H1 (cell line): Measurements from ENCODE around the gene MAPK14. TPM values are rescaled to one million over a fixed set of nuclear protein-coding genes. Genes with fewer than 3 reads are reported as not detected.

ENCODE experiments used
- CTCF ChIA-PET: fragments of 300-600 bp; sonication (Branson Sonifier 250); formaldehyde crosslinking; loops from one replicate; lab custom pipeline; 2021; ENCODE audit not compliant: partially characterized antibody; lab: Charles Lee
- POLR2A ChIA-PET: fragments of 300-600 bp; sonication (Branson Sonifier 250); formaldehyde crosslinking; loops from one replicate; lab custom pipeline; 2021; ENCODE audit warnings: inconsistent platforms; ENCODE audit not compliant: partially characterized antibody; lab: Charles Lee
- DNase-seq, 2 experiments: peaks; one replicate each; pipeline versions ENCODE4 v3.0.0 to v3.0.0-alpha.2; 2010 to 2022; ENCODE audit warnings: low spot score in 2 of 2, low read depth in 1 of 2, mixed read lengths in 1 of 2
- FAIRE-seq: peaks from 2 replicates; lab custom pipeline; 2011; peaks lifted over from hg19 to GRCh38; lab: Jason Lieb, UNC
- H2AFZ ChIP-seq: 2 replicates; pipeline ENCODE4 v1.8.1; 2012; ENCODE audit warnings: low read length, inconsistent platforms
- H2AK5ac ChIP-seq: 2 replicates; pipeline ENCODE4 v1.6.1; 2013; ENCODE audit warnings: low read depth, low read length
- H2BK120ac ChIP-seq: replicated peaks from 2 replicates; pipeline ENCODE3; 2013; ENCODE audit warnings: low read depth, low read length, inconsistent platforms
- H2BK12ac ChIP-seq: 2 replicates; pipeline ENCODE4 v1.6.1; 2013; ENCODE audit warnings: low read depth, low read length
- H2BK15ac ChIP-seq: 2 replicates; pipeline ENCODE4 v1.6.1; 2013; ENCODE audit warnings: low read length
- H2BK20ac ChIP-seq: 2 replicates; pipeline ENCODE4 v1.6.1; 2013; ENCODE audit warnings: low read length
- H2BK5ac ChIP-seq: 2 replicates; pipeline ENCODE4 v1.6.1; 2013; ENCODE audit warnings: low read depth, low read length
- H3K14ac ChIP-seq: 2 replicates; pipeline ENCODE4 v1.6.1; 2013; ENCODE audit warnings: inconsistent platforms; ENCODE audit not compliant: insufficient read length
- H3K18ac ChIP-seq: 2 replicates; pipeline ENCODE4 v1.6.1; 2013; ENCODE audit warnings: low read length; ENCODE audit errors: extremely low read depth
- H3K23ac ChIP-seq: 2 replicates; pipeline ENCODE4 v1.6.1; 2013; ENCODE audit warnings: inconsistent platforms; ENCODE audit not compliant: insufficient read length
- H3K23me2 ChIP-seq: 2 replicates; pipeline ENCODE4 v1.6.1; 2013; ENCODE audit warnings: low read depth, low read length
- H3K27ac ChIP-seq: 2 replicates; pipeline ENCODE4 v1.6.1; 2011; ENCODE audit warnings: low read depth, low read length, inconsistent platforms
- H3K27me3 ChIP-seq, 4 experiments: replicated peaks in 1 of 4; 1 replicate in 1 of 4; 2 replicates in 3 of 4; pipeline versions ENCODE4 v1.6.1 to v1.8.1; 2011 to 2013; ENCODE audit warnings: low read length in 3 of 4, mild to moderate bottlenecking in 3 of 4, inconsistent platforms in 2 of 4, mixed read lengths in 2 of 4, moderate library complexity in 1 of 4; ENCODE audit not compliant: control insufficient read depth in 3 of 4, insufficient read depth in 3 of 4; ENCODE audit errors: extremely low read depth in 1 of 4
- H3K36me3 ChIP-seq, 4 experiments: 2 replicates each; pipeline versions ENCODE4 v1.6.1 to v1.8.1; 2011 to 2013; ENCODE audit warnings: mild to moderate bottlenecking in 4 of 4, low read length in 3 of 4, moderate library complexity in 2 of 4, control low read depth in 1 of 4, inconsistent platforms in 1 of 4; ENCODE audit not compliant: insufficient read depth in 4 of 4, control insufficient read depth in 2 of 4
- H3K4ac ChIP-seq: replicated peaks from 2 replicates; pipeline ENCODE3; 2013; ENCODE audit warnings: low read length, low read depth, mixed read lengths, inconsistent platforms; ENCODE audit not compliant: insufficient read length
- H3K4me1 ChIP-seq, 4 experiments: replicated peaks in 1 of 4; 1 replicate in 1 of 4; 2 replicates in 3 of 4; pipeline versions ENCODE4 v1.6.1 to v1.8.1; 2011 to 2013; ENCODE audit warnings: low read length in 3 of 4, inconsistent platforms in 2 of 4, mixed read lengths in 1 of 4; ENCODE audit not compliant: insufficient read depth in 4 of 4, control insufficient read depth in 3 of 4
- H3K4me2 ChIP-seq, 2 experiments: 2 replicates each; pipeline versions ENCODE4 v1.6.1 to v1.8.1; 2011 to 2013; ENCODE audit warnings: low read depth in 2 of 2, low read length in 2 of 2, control low read depth in 1 of 2, inconsistent platforms in 1 of 2, mild to moderate bottlenecking in 1 of 2; ENCODE audit not compliant: insufficient read depth in 1 of 2
- H3K4me3 ChIP-seq, 4 experiments: fragments of 200-600, 300-600 bp in 1 of 4; sonication (generic), shearing (Covaris generic), sonication (Bioruptor Twin) in 1 of 4; 2 replicates each; pipeline versions ENCODE4 v1.5.1 to v1.8.1; 2011 to 2016; ENCODE audit warnings: low read length in 4 of 4, low read depth in 3 of 4, control low read depth in 2 of 4, inconsistent platforms in 2 of 4, mild to moderate bottlenecking in 2 of 4, mixed read lengths in 1 of 4, moderate library complexity in 1 of 4; ENCODE audit not compliant: insufficient read depth in 2 of 4; ENCODE audit errors: extremely low read depth in 1 of 4
- H3K56ac ChIP-seq: replicated peaks from 2 replicates; pipeline ENCODE3; 2013; ENCODE audit warnings: low read depth, mild to moderate bottlenecking, mixed read lengths, low read length, inconsistent platforms; ENCODE audit not compliant: insufficient read length
- H3K79me1 ChIP-seq: 2 replicates; pipeline ENCODE4 v1.6.1; 2013; ENCODE audit warnings: low read depth, low read length, control low read depth
- H3K79me2 ChIP-seq, 2 experiments: 2 replicates each; pipeline versions ENCODE4 v1.6.1 to v1.8.1; 2012 to 2013; ENCODE audit warnings: low read length in 2 of 2, mild to moderate bottlenecking in 2 of 2, inconsistent platforms in 1 of 2; ENCODE audit not compliant: insufficient read depth in 2 of 2, control insufficient read depth in 1 of 2
- H3K9ac ChIP-seq, 4 experiments: replicated peaks in 1 of 4; 1 replicate in 1 of 4; 2 replicates in 3 of 4; pipeline versions ENCODE4 v1.6.1 to v1.8.1; 2011 to 2013; ENCODE audit warnings: low read depth in 3 of 4, low read length in 3 of 4, control low read depth in 2 of 4, mild to moderate bottlenecking in 2 of 4, moderate library complexity in 2 of 4, inconsistent platforms in 1 of 4; ENCODE audit errors: extremely low read depth in 1 of 4
- H3K9me3 ChIP-seq, 2 experiments: 2 replicates each; pipeline versions ENCODE4 v1.6.1 to v1.8.1; 2012 to 2013; ENCODE audit warnings: mild to moderate bottlenecking in 2 of 2, moderate library complexity in 2 of 2, control low read depth in 1 of 2, inconsistent platforms in 1 of 2, low read depth in 1 of 2, low read length in 1 of 2, mixed read lengths in 1 of 2; ENCODE audit not compliant: insufficient read depth in 2 of 2
- H4K20me1 ChIP-seq, 2 experiments: replicated peaks in 1 of 2; 2 replicates each; pipeline versions ENCODE3 to v1.8.1; 2011 to 2013; ENCODE audit warnings: inconsistent platforms in 2 of 2, low read length in 2 of 2, mild to moderate bottlenecking in 1 of 2; ENCODE audit not compliant: insufficient read depth in 2 of 2, control insufficient read depth in 1 of 2
- H4K5ac ChIP-seq: 2 replicates; pipeline ENCODE4 v1.6.1; 2013; ENCODE audit warnings: low read length, low read depth, mixed read lengths, inconsistent platforms; ENCODE audit not compliant: insufficient read length
- H4K8ac ChIP-seq: 2 replicates; pipeline ENCODE4 v1.8.0; 2013; ENCODE audit warnings: mild to moderate bottlenecking, moderate library complexity, low read length, inconsistent platforms; ENCODE audit not compliant: insufficient read depth; ENCODE audit errors: extremely low read depth
- H4K91ac ChIP-seq: replicated peaks from 2 replicates; pipeline ENCODE3; 2013; ENCODE audit warnings: low read length, mixed read lengths, inconsistent platforms; ENCODE audit not compliant: insufficient read length
- RXRA ChIP-seq: IDR thresholded peaks from 2 replicates; pipeline ENCODE4 v1.6.1; 2011; ENCODE audit warnings: low read depth, mild to moderate bottlenecking, low read length, moderate library complexity; ENCODE audit not compliant: insufficient read depth
- WGBS, 2 experiments: shearing (Covaris generic) in 1 of 2; methylation state at CpG; one replicate each; pipeline versions ENCODE4 v1.1.6 to v1.1.7; 2013 to 2015; ENCODE audit warnings: low lambda C conversion rate in 2 of 2, mixed read lengths in 2 of 2, inconsistent platforms in 1 of 2, low coverage in 1 of 2, missing lambda C conversion rate in 1 of 2; ENCODE audit not compliant: insufficient replicate concordance in 2 of 2, insufficient coverage in 1 of 2, insufficient read length in 1 of 2; ENCODE audit errors: extremely low coverage in 1 of 2, missing lambda C conversion rate in 1 of 2; 5-methylcytosine and 5-hydroxymethylcytosine counted together
- polyA plus RNA-seq, 7 experiments: library from polyadenylated mRNA; depleted of rRNA in 3 of 7; stranded (reverse) in 5 of 7; unstranded in 2 of 7; fragments of >200 nt in 5 of 7; fragments of 200-250 nt in 2 of 7; gene quantifications; 1 replicate in 5 of 7; 2 replicates in 1 of 7; 4 replicates in 1 of 7; pipeline versions ENCODE4 v1.2.1 to v1.2.3, GENCODE V29; 2011 to 2013; ENCODE audit warnings: missing spikeins in 2 of 7, mixed read lengths in 2 of 7
- total RNA-seq: library from RNA; stranded (reverse); fragmentation: NEBNext Ultra II Directional; extraction: Animal tissue kit (Norgen Biotek cat#: 25700); gene quantifications from 2 replicates; pipeline ENCODE4 v1.2.1, GENCODE V29; 2021
- TF ChIP-seq, protein P1 (sequence below): IDR thresholded peaks from 2 replicates; pipeline ENCODE4 v1.6.1; 2011; ENCODE audit warnings: low read length, improper control_type of control experiment

MAPK14 gene
- total and polyA plus RNA-seq, 2 of the 8 experiments (the other 6 are each of a cell fraction or from before 2014, with no cell fraction given), result 18.1 to 39.3 TPM

DNA sequence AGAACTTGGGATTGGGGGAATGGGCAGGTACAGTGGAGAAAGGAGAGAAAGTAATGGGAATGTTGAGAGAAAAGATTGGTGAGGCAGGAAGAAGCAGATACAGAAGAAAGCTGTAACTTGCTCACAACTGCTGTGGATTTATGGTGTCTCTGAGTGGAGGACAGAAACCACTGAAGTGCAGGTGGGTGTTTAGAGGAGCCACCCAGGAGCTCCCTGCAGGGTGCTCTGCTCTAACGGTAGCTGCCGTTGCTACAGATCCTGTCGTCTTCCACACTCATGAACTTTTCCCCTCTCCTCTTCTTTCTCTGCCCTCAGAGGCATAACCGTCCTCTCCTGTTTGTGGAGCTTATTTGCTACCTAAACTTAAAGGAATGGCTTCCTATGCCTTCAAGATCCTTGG, 75.2 kb downstream of the MAPK14 start:
- WGBS, 2 experiments, result 74% methylated on average over 4 of the region's 4 CpGs; no CpG with 5 or more reads in 1 of the 2 experiments
- no peak overlapping the region for H4K91ac ChIP-seq
- H3K27ac ChIP-seq, result no peak overlapping the region
- no peaks in the 10 kb centered on the region for H3K79me1 ChIP-seq
- ChIA-PET CTCF (interaction anchor here (0.9 to 3.8 kb wide), 6 partner anchors 8 to 164 kb away, joined by 3 to 35 read pairs (median 4); no protein-coding TSS in a partner anchor), POLR2A (no interaction called here)
- no peaks in the 10 kb centered on the region for H3K79me2 ChIP-seq
- H2BK15ac ChIP-seq, result no peak overlapping the region
- H3K36me3 ChIP-seq, result peaks cover 0 to 16% (median 6%) of the 10 kb centered on the region in 4 experiments; a peak in 4 of 8 replicates
- no peak overlapping the region for H3K18ac ChIP-seq
- no peak overlapping the region for H2BK5ac ChIP-seq
- peaks cover 0 to 4% of the 10 kb centered on the region in 2 experiments for H4K20me1 ChIP-seq
- H2AK5ac ChIP-seq, result no peak overlapping the region
- no peaks in the 10 kb centered on the region for H3K4me1 ChIP-seq
- H3K23me2 ChIP-seq, result no peaks in the 10 kb centered on the region; the same call in 1 of the 2 replicates
- no peaks in the 10 kb centered on the region for H3K27me3 ChIP-seq
- H3K4me3 ChIP-seq, result no peak overlapping the region
- no peak overlapping the region for H3K56ac ChIP-seq
- H2BK12ac ChIP-seq, result no peak overlapping the region
- H3K23ac ChIP-seq, result no peak overlapping the region
- H3K9me3 ChIP-seq, result no peaks in the 10 kb centered on the region
- H2AFZ ChIP-seq, result no peak overlapping the region
- H4K8ac ChIP-seq, result no peak overlapping the region
- no peak overlapping the region for H3K14ac ChIP-seq
- H2BK20ac ChIP-seq, result no peak overlapping the region
- H2BK120ac ChIP-seq, result no peak overlapping the region
- DNase-seq (no peak), FAIRE-seq (no peak)
- TF ChIP-seq, protein P1, sequence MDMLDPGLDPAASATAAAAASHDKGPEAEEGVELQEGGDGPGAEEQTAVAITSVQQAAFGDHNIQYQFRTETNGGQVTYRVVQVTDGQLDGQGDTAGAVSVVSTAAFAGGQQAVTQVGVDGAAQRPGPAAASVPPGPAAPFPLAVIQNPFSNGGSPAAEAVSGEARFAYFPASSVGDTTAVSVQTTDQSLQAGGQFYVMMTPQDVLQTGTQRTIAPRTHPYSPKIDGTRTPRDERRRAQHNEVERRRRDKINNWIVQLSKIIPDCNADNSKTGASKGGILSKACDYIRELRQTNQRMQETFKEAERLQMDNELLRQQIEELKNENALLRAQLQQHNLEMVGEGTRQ, result no peak
- TF ChIP-seq RXRA, result no peak
- no peak overlapping the region for H3K4ac ChIP-seq
- H3K9ac ChIP-seq, result no peak overlapping the region
- no peak overlapping the region for H3K4me2 ChIP-seq
- no peak overlapping the region for H4K5ac ChIP-seq
